ENCODE measurements around the gene CBX1. TPM values are rescaled to one million over a fixed set of nuclear protein-coding genes. Genes with fewer than 3 reads are reported as not detected.

The CBX1 gene
- total RNA-seq, 6 donors from 2014 or later, result 12.6 to 38.8 (median 28.0) TPM

DNA sequence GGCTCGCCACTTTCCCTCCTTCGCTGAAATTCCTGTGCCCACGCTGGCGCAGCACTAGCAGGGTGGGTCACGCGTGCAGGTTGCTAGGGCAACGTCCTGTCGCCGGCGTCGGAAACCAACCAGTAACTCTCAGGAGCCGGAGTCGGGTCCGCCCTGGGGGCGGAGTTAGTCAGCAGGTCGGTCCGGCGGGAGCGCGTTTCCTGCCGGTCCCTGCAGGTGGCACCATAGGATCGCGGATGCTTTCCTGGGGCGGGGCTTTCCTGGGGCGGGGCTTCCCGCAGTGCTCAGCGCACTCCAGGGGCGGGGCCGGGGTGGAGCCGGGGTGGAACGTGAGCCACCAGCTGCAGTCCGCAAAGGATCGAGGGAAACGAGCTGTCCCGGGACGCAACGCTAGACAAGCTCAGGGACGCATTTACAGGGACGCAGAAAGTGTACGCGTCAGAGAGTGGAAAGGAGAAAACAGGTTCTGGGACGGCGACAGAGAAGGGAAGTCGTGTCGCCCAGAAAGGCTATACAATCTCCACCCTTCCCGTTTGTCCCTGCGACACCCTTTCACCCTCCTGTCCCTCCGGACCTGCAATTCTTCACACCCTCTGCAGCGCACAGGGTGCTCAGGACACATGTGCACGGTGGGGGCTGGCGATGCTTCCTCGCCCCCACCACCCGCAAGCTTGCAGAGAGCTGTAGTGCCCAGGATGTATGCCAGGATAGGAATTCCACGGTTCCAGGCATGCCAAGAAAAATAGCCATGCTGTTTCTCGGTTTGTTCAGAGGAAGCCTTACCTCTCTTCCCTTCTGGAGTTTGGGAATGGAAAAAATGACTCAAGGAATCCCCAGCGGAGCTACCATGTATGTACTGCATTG, 76.0 kb downstream of the CBX1 start:
- Histone ChIP-seq H3K27me3 (no peaks in the 10 kb centered on the region), H3K4me1 (peaks cover 35 to 43% (median 35%) of the 10 kb centered on the region in 4 donors), H3K27ac (peak overlapping the region in 3 of 4 donors; percentile 76 to 81 (median 80)), H3K4me3 (peak overlapping the region; percentile 27 to 52 (median 48)), H3K9me3 (no peaks in the 10 kb centered on the region), H3K36me3 (no peaks in the 10 kb centered on the region)
- peak; percentile 98 to 100 for DNase-seq
- WGBS, 2 donors, result 0 to 2% methylated on average over 16 to 53 of the region's 56 CpGs
- TF ChIP-seq POLR2AphosphoS5 (IDR thresholded peaks at IDR 0.05) (peak; percentile 0 to 43), EP300 (IDR thresholded peaks at IDR 0.05) (no peak), POLR2A (IDR thresholded peaks at IDR 0.05) (no peak)
- TF ChIP-seq, protein P1, sequence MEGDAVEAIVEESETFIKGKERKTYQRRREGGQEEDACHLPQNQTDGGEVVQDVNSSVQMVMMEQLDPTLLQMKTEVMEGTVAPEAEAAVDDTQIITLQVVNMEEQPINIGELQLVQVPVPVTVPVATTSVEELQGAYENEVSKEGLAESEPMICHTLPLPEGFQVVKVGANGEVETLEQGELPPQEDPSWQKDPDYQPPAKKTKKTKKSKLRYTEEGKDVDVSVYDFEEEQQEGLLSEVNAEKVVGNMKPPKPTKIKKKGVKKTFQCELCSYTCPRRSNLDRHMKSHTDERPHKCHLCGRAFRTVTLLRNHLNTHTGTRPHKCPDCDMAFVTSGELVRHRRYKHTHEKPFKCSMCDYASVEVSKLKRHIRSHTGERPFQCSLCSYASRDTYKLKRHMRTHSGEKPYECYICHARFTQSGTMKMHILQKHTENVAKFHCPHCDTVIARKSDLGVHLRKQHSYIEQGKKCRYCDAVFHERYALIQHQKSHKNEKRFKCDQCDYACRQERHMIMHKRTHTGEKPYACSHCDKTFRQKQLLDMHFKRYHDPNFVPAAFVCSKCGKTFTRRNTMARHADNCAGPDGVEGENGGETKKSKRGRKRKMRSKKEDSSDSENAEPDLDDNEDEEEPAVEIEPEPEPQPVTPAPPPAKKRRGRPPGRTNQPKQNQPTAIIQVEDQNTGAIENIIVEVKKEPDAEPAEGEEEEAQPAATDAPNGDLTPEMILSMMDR (IDR thresholded peaks at IDR 0.05), result peak; percentile 78 to 98 (median 94)
- peak; percentile 95 to 98 for ATAC-seq (ENCODE audit: low FRiP score in 2 of 2)

DNA sequence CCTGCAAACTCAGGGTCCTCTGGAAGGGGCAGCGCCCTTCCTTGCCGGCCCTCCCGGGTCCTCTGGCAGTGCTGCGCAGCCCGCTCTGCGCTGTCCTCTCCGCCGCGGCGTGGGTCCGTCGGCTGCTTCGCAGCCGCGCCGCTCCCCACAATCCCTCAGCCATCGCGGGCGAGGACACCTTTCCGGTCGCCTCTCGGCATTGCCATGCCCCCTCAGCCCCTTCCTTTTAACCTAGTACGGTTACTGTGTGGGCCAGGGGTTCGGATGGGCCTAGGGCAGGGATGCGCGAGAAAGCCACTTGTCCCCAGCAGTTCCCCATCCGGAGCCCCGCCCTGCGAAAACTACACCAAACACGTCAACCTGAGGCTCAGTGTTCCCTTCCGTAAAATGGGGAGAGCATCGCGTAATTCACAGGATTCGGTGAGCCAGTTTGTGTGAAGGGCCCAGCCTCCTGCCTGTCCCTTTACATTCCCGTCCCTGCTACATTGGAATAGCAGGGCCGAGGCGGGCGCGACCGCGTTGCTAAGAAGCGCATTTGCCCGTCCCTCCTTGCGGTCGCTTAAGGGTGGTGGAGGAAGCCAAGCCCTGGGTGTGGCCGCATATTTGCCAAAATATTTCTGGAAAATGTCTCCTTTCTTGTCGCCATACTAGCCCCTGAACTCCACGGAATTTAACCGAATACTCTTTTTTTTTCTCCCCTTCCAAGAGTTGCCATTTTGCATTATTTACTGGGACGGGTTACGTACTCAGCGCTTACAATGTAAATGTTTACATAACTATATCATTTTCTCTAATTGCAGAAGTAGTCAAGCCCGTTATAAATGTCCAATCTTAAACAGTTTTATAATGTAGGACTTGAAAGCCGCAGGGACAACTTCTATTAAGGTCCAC, 76.9 kb downstream of the CBX1 start:
- H3K4me3 ChIP-seq, result peak overlapping the region; percentile 31 to 52 (median 48)
- TF ChIP-seq, protein P1 (IDR thresholded peaks at IDR 0.05), result peak in 1 of 6 experiments; percentile 7
- TF ChIP-seq EP300 (IDR thresholded peaks at IDR 0.05), result no peak
- peak in 1 of 4 donors; percentile 9 for TF ChIP-seq POLR2A (IDR thresholded peaks at IDR 0.05)
- TF ChIP-seq POLR2AphosphoS5 (IDR thresholded peaks at IDR 0.05), result no peak
- DNase-seq (peak; percentile 80 to 92), ATAC-seq (ENCODE audit: low FRiP score in 2 of 2) (peak; percentile 54 to 78)
- 1% methylated on average over 29 to 52 of the region's 54 CpGs for WGBS, 2 donors
- peak overlapping the region; percentile 70 to 81 (median 77) for H3K27ac ChIP-seq
- peaks cover 35 to 43% (median 35%) of the 10 kb centered on the region in 4 donors for H3K4me1 ChIP-seq
- no peaks in the 10 kb centered on the region for H3K27me3 ChIP-seq
- no peaks in the 10 kb centered on the region for H3K36me3 ChIP-seq
- no peaks in the 10 kb centered on the region for H3K9me3 ChIP-seq

DNA sequence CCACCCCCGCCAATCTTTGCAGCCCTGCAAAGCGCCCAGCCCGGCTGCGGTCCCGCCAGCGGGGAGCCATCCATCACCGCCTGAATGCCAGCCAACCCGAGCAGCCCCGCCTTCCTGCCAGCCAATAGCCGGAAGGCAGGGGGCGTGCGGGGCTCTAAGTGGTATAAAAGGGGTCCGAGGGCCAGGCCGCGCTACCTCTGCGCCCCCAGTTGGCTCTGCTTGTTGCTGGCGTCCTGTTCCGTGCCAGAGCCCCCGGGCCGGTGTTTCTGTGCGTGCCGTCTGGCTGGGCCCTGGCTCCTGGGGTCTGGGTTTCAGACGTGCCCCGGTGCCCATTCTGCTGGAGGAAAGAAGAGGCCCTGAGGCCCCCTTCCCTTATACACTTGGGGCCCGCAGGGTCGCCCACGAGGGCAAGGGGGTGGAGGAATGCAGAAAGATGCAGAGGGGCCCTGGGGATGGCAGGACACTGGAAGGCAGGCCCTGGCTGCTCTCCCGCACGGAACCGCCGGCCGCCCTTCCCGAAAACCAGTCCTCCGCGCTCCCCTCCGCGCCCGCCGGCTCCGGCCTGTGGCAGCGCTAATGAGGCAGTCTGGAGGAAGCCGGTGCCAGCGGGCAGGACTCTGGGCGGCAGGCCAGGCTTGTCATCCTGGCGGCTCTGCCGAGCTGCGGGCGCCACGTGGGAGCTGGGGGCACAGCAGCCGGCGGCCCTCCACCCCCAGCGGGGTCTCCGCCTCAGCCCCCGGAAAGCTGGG, 77.7 kb downstream of the CBX1 start:
- no peaks in the 10 kb centered on the region for H3K27me3 ChIP-seq
- 1% methylated on average over 22 of the region's 54 CpGs; no CpG with 5 or more reads in 1 of the 2 donors for WGBS, 2 donors
- DNase-seq (peak; percentile 90 to 95), ATAC-seq (ENCODE audit: low FRiP score in 2 of 2) (peak; percentile 51 to 65)
- H3K9me3 ChIP-seq, result no peaks in the 10 kb centered on the region
- TF ChIP-seq, protein P1 (IDR thresholded peaks at IDR 0.05), result peak in 3 of 6 experiments; percentile 33 to 71 (median 41)
- peak in 1 of 4 donors; percentile 47 for TF ChIP-seq POLR2A (IDR thresholded peaks at IDR 0.05)
- no peak for TF ChIP-seq EP300 (IDR thresholded peaks at IDR 0.05)
- peak in 1 of 2 donors; percentile 35 for TF ChIP-seq POLR2AphosphoS5 (IDR thresholded peaks at IDR 0.05)
- peak overlapping the region; percentile 31 to 52 (median 48) for H3K4me3 ChIP-seq
- no peaks in the 10 kb centered on the region for H3K36me3 ChIP-seq
- peaks cover 35 to 43% (median 35%) of the 10 kb centered on the region in 4 donors for H3K4me1 ChIP-seq
- peak overlapping the region; percentile 70 to 81 (median 77) for H3K27ac ChIP-seq

DNA sequence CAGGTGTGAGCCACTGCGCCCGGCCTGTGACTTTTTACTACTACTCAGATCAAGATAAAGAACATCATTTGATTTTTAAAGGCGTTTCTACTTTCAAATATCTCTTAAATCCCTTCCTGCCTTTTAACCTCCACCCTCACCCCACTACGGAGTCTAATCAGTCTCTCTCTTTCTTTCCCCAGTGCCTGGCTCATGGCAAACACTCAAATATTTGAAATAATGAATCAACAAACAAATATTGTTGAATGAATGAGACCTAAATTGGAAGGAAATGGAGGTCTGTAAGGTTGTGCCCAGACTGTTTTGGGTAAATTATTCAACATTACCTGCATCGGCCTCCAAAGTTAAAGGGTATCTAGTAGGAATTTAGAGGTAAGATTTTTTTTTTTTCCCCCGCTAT, 78.4 kb downstream of the CBX1 start:
- no peaks in the 10 kb centered on the region for H3K36me3 ChIP-seq
- no peaks in the 10 kb centered on the region for H3K27me3 ChIP-seq
- ATAC-seq (ENCODE audit: low FRiP score in 2 of 2) (no peak), DNase-seq (no peak)
- H3K9me3 ChIP-seq, result no peaks in the 10 kb centered on the region
- peaks cover 35 to 47% (median 35%) of the 10 kb centered on the region in 4 donors for H3K4me1 ChIP-seq
- peak overlapping the region in 3 of 4 donors; percentile 46 to 52 (median 50) for H3K4me3 ChIP-seq
- 52 to 56% methylated on average over 6 of the region's 6 CpGs for WGBS, 2 donors
- no peak overlapping the region for H3K27ac ChIP-seq
- no peak for TF ChIP-seq POLR2AphosphoS5 (IDR thresholded peaks at IDR 0.05)
- TF ChIP-seq EP300 (IDR thresholded peaks at IDR 0.05), result no peak
- TF ChIP-seq POLR2A (IDR thresholded peaks at IDR 0.05), result no peak
- TF ChIP-seq, protein P1 (IDR thresholded peaks at IDR 0.05), result no peak

Measured in upper lobe of left lung (tissue), 6 donors.